H9 (cell line): ENCODE results near the gene CSF2. TPM values are rescaled to one million over a fixed set of nuclear protein-coding genes. Genes with fewer than 3 reads are reported as not detected.

ENCODE experiments used
- DNase-seq: peaks from one replicate; pipeline ENCODE4 v3.0.0-alpha.2; 2017
- H2AFZ ChIP-seq: one replicate; pipeline ENCODE4 v1.6.1; 2013; ENCODE audit warnings: mild to moderate bottlenecking, low read length, control low read depth, moderate library complexity
- H2AK5ac ChIP-seq: 2 replicates; pipeline ENCODE4 v1.6.1; 2013; ENCODE audit warnings: low read length, control low read depth, mixed read lengths; ENCODE audit not compliant: insufficient read length
- H2BK120ac ChIP-seq: one replicate; pipeline ENCODE4 v1.6.1; 2013; ENCODE audit warnings: low read depth, mild to moderate bottlenecking, low read length, control low read depth, inconsistent platforms; ENCODE audit not compliant: poor library complexity, severe bottlenecking
- H2BK12ac ChIP-seq: 2 replicates; pipeline ENCODE4 v1.6.1; 2013; ENCODE audit warnings: low read length, control low read depth, mixed read lengths, low read depth; ENCODE audit not compliant: insufficient read length
- H2BK15ac ChIP-seq: 2 replicates; pipeline ENCODE4 v1.6.1; 2013; ENCODE audit warnings: low read depth, low read length, control low read depth
- H2BK20ac ChIP-seq: one replicate; pipeline ENCODE4 v1.6.1; 2013; ENCODE audit warnings: low read depth, mild to moderate bottlenecking, low read length, control low read depth, inconsistent platforms; ENCODE audit not compliant: poor library complexity, severe bottlenecking
- H2BK5ac ChIP-seq: 2 replicates; pipeline ENCODE4 v1.6.1; 2013; ENCODE audit warnings: low read length, control low read depth, mixed read lengths; ENCODE audit not compliant: insufficient read length
- H3K14ac ChIP-seq: 2 replicates; pipeline ENCODE4 v1.6.1; 2013; ENCODE audit warnings: low read length, control low read depth; ENCODE audit not compliant: insufficient read depth
- H3K18ac ChIP-seq: 2 replicates; pipeline ENCODE4 v1.6.1; 2013; ENCODE audit warnings: low read depth, mild to moderate bottlenecking, mixed read lengths, low read length, control low read depth; ENCODE audit not compliant: insufficient read length
- H3K23ac ChIP-seq: 2 replicates; pipeline ENCODE4 v1.6.1; 2013; ENCODE audit warnings: low read length, control low read depth, mixed read lengths, low read depth; ENCODE audit not compliant: insufficient read length
- H3K23me2 ChIP-seq: 2 replicates; pipeline ENCODE4 v1.6.1; 2013; ENCODE audit warnings: low read depth, mild to moderate bottlenecking, mixed read lengths, low read length, control low read depth; ENCODE audit not compliant: insufficient read length, poor library complexity, severe bottlenecking
- H3K27ac ChIP-seq: 2 replicates; pipeline ENCODE4 v1.5.1; 2013; ENCODE audit warnings: low read length, control low read depth, mixed read lengths, low read depth; ENCODE audit not compliant: insufficient read length
- H3K27me3 ChIP-seq: 2 replicates; pipeline ENCODE4 v1.6.1; 2013; ENCODE audit warnings: low read length, control low read depth, inconsistent platforms; ENCODE audit not compliant: insufficient read depth
- H3K4ac ChIP-seq: 2 replicates; pipeline ENCODE4 v1.6.1; 2013; ENCODE audit warnings: low read depth, mild to moderate bottlenecking, control low read depth, inconsistent platforms, low read length, moderate library complexity
- H3K4me1 ChIP-seq: 2 replicates; pipeline ENCODE4 v1.6.1; 2013; ENCODE audit warnings: low read length, control low read depth, inconsistent platforms; ENCODE audit not compliant: insufficient read depth
- H3K4me2 ChIP-seq: 2 replicates; pipeline ENCODE4 v1.6.1; 2013; ENCODE audit warnings: low read length, control low read depth, mixed read lengths; ENCODE audit not compliant: insufficient read length, insufficient read depth
- H3K56ac ChIP-seq: 2 replicates; pipeline ENCODE4 v1.6.1; 2013; ENCODE audit warnings: low read depth, mild to moderate bottlenecking, mixed read lengths, low read length, control low read depth; ENCODE audit not compliant: insufficient read length
- H3K79me1 ChIP-seq: 2 replicates; pipeline ENCODE4 v1.6.1; 2013; ENCODE audit warnings: low read depth, mild to moderate bottlenecking, moderate library complexity, low read length, control low read depth, inconsistent platforms; ENCODE audit not compliant: insufficient read depth, poor library complexity, severe bottlenecking
- H3K79me2 ChIP-seq: 2 replicates; pipeline ENCODE4 v1.6.1; 2013; ENCODE audit warnings: low read length, control low read depth, inconsistent platforms; ENCODE audit not compliant: insufficient read depth
- H3K9ac ChIP-seq: 2 replicates; pipeline ENCODE4 v1.6.1; 2013; ENCODE audit warnings: low read length, control low read depth, mixed read lengths; ENCODE audit not compliant: insufficient read length; ENCODE audit errors: extremely low read depth
- H3K9me3 ChIP-seq: one replicate; pipeline ENCODE4 v1.6.1; 2013; ENCODE audit warnings: low read depth, low read length, inconsistent platforms; ENCODE audit not compliant: control insufficient read depth
- H3T11ph ChIP-seq: one replicate; pipeline ENCODE4 v1.6.1; 2013; ENCODE audit warnings: mild to moderate bottlenecking, low read length, control low read depth, inconsistent platforms
- H4K20me1 ChIP-seq: one replicate; pipeline ENCODE4 v1.6.1; 2013; ENCODE audit not compliant: control insufficient read depth, insufficient read length, insufficient read depth
- H4K5ac ChIP-seq: 2 replicates; pipeline ENCODE4 v1.6.1; 2013; ENCODE audit warnings: low read depth, mild to moderate bottlenecking, mixed read lengths, low read length, control low read depth; ENCODE audit not compliant: insufficient read length
- H4K8ac ChIP-seq: replicated peaks from 2 replicates; pipeline ENCODE4 v1.6.1; 2013; ENCODE audit warnings: low read length, control low read depth, mixed read lengths, low read depth; ENCODE audit not compliant: insufficient read length
- H4K91ac ChIP-seq: 2 replicates; pipeline ENCODE4 v1.6.1; 2013; ENCODE audit warnings: low read depth, mild to moderate bottlenecking, moderate library complexity, mixed read lengths, low read length, control low read depth; ENCODE audit not compliant: insufficient read length
- H3K27ac Mint-ChIP-seq, 3 experiments: 2 replicates in 2 of 3; 3 replicates in 1 of 3; pipeline ENCODE4 v1.8.0; 2020 to 2021; ENCODE audit warnings: mixed read lengths in 3 of 3, mild to moderate bottlenecking in 1 of 3, moderate library complexity in 1 of 3
- H3K27me3 Mint-ChIP-seq: 2 replicates; pipeline ENCODE4 v1.8.0; 2021; ENCODE audit warnings: low read depth, mild to moderate bottlenecking, moderate library complexity, mixed read lengths
- H3K36me3 Mint-ChIP-seq, 3 experiments: 2 replicates in 2 of 3; 3 replicates in 1 of 3; pipeline ENCODE4 v1.8.0; 2020 to 2021; ENCODE audit warnings: low read depth in 3 of 3, mixed read lengths in 3 of 3; ENCODE audit not compliant: insufficient read depth in 1 of 3
- H3K4me1 Mint-ChIP-seq, 2 experiments: 2 replicates each; pipeline ENCODE4 v1.8.0; 2020; ENCODE audit warnings: mixed read lengths in 2 of 2
- H3K4me3 Mint-ChIP-seq, 2 experiments: 2 replicates in 1 of 2; 3 replicates in 1 of 2; pipeline ENCODE4 v1.8.0; 2020 to 2021; ENCODE audit warnings: mild to moderate bottlenecking in 2 of 2, mixed read lengths in 2 of 2, moderate library complexity in 1 of 2
- H3K9me3 Mint-ChIP-seq, 2 experiments: 2 replicates in 1 of 2; 3 replicates in 1 of 2; pipeline ENCODE4 v1.8.0; 2020; ENCODE audit warnings: mild to moderate bottlenecking in 2 of 2, mixed read lengths in 2 of 2, moderate library complexity in 1 of 2
- WGBS: extraction: QIAGEN DNeasy Blood & Tissue Kit; methylation state at CpG from one replicate; pipeline ENCODE4 v1.1.7; 2013; ENCODE audit warnings: missing lambda C conversion rate, low lambda C conversion rate, mixed read lengths; ENCODE audit not compliant: insufficient read length; ENCODE audit errors: extremely low coverage; 5-methylcytosine and 5-hydroxymethylcytosine counted together
- total RNA-seq: library from RNA; stranded (reverse); gene quantifications from 2 replicates; pipeline ENCODE4 v1.2.1, GENCODE V29; 2021
- TF ChIP-seq, protein P1 (sequence below): fragments of 200-600 bp; sonication (generic); conservative IDR thresholded peaks from 3 replicates; pipeline ENCODE4 v1.8.0; 2021; ENCODE audit warnings: antibody characterized with exemption, mild to moderate bottlenecking

CSF2 gene
- total RNA-seq, 1 experiment from 2014 or later = not detected

DNA sequence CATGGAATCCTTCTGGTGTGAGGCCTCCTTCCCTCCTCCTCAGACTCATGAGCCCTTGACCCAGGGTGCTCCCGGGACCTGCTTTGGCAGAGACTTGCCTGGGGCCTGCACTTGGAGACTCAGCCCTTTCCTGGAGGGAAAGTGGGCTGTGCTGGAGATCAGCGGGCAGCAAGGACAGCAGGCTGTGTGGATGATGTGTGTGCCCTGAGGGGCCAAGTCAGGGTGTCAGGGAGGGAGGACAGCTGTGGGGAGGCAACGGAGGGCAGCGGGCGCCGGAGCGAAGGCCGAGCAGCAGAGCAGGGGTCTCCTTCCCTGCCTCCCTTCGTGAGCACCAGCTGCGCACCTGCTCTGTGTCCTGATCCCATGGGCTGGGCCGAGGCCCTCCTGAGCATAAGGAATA lies 6.1 kb upstream of the CSF2 start:
- no peak overlapping the region for H3K18ac ChIP-seq
- no peak overlapping the region for H3K4me2 ChIP-seq
- no peak overlapping the region for H3K4me3 Mint-ChIP-seq
- H4K8ac ChIP-seq = no peak overlapping the region
- no peaks in the 10 kb centered on the region for H4K20me1 ChIP-seq
- no peaks in the 10 kb centered on the region for H3K27me3 ChIP-seq
- no peaks in the 10 kb centered on the region for H3K79me2 ChIP-seq
- H3K9me3 Mint-ChIP-seq = no peaks in the 10 kb centered on the region; a peak in 1 of 5 replicates
- H3K9me3 ChIP-seq = no peaks in the 10 kb centered on the region
- H2BK20ac ChIP-seq = no peak overlapping the region
- no peak overlapping the region for H3K56ac ChIP-seq
- H2AK5ac ChIP-seq = no peak overlapping the region
- H3K14ac ChIP-seq = no peak overlapping the region; the same call in 1 of the 2 replicates
- no peak overlapping the region for H3K4ac ChIP-seq
- no peak overlapping the region for H4K5ac ChIP-seq
- H3K27ac ChIP-seq = no peak overlapping the region
- no peaks in the 10 kb centered on the region; the same call in none of the 2 replicates for H3K27me3 Mint-ChIP-seq
- no peaks in the 10 kb centered on the region for H3K4me1 ChIP-seq
- no peaks in the 10 kb centered on the region for H3K79me1 ChIP-seq
- no peak overlapping the region for H2BK15ac ChIP-seq
- no CpG with 5 or more reads among the region's 11 CpGs for WGBS
- no peak overlapping the region for H4K91ac ChIP-seq
- no peak overlapping the region for H2BK5ac ChIP-seq
- no peak overlapping the region for H2BK12ac ChIP-seq
- no peaks in the 10 kb centered on the region for H3K23me2 ChIP-seq
- H2BK120ac ChIP-seq = no peak overlapping the region
- H3K27ac Mint-ChIP-seq = peak overlapping the region in 1 of 3 experiments; percentile 44; a peak in 1 of 7 replicates
- TF ChIP-seq, protein P1, sequence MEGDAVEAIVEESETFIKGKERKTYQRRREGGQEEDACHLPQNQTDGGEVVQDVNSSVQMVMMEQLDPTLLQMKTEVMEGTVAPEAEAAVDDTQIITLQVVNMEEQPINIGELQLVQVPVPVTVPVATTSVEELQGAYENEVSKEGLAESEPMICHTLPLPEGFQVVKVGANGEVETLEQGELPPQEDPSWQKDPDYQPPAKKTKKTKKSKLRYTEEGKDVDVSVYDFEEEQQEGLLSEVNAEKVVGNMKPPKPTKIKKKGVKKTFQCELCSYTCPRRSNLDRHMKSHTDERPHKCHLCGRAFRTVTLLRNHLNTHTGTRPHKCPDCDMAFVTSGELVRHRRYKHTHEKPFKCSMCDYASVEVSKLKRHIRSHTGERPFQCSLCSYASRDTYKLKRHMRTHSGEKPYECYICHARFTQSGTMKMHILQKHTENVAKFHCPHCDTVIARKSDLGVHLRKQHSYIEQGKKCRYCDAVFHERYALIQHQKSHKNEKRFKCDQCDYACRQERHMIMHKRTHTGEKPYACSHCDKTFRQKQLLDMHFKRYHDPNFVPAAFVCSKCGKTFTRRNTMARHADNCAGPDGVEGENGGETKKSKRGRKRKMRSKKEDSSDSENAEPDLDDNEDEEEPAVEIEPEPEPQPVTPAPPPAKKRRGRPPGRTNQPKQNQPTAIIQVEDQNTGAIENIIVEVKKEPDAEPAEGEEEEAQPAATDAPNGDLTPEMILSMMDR = no peak
- no peak overlapping the region for H3T11ph ChIP-seq
- H3K36me3 Mint-ChIP-seq = no peaks in the 10 kb centered on the region
- H3K4me1 Mint-ChIP-seq = peaks cover 0 to 4% of the 10 kb centered on the region in 2 experiments; a peak in 2 of 4 replicates
- no peak for DNase-seq
- H2AFZ ChIP-seq = no peak overlapping the region
- no peak overlapping the region for H3K23ac ChIP-seq
- H3K9ac ChIP-seq = no peak overlapping the region
